IMR-90 (cell line): ENCODE data around the gene ANKLE2.
A peak's percentile ranks its signal among the peaks of the same experiment; 100 is the strongest.

Source experiments
- BHLHE40 ChIP-seq: fragments of 150-350 bp; IDR thresholded peaks from 2 replicates; pipeline ENCODE4 v1.6.1; 2016; ENCODE audit warnings: mild to moderate bottlenecking, low read depth, low read length
- CEBPB ChIP-seq: IDR thresholded peaks from 2 replicates; pipeline ENCODE4 v1.6.1; 2012; ENCODE audit warnings: low read depth, low read length, improper control_type of control experiment
- CHD1 ChIP-seq: IDR thresholded peaks from 2 replicates; pipeline ENCODE4 v1.6.1; 2012; ENCODE audit warnings: low read depth, low read length, improper control_type of control experiment
- ELK1 ChIP-seq: fragments of 150-350 bp; IDR thresholded peaks from 2 replicates; pipeline ENCODE4 v1.6.1; 2016; ENCODE audit warnings: low read depth, mild to moderate bottlenecking, low read length, moderate library complexity, borderline replicate concordance
- FOS ChIP-seq: fragments of 150-350 bp; IDR thresholded peaks from 2 replicates; pipeline ENCODE4 v1.6.1; 2016; ENCODE audit warnings: low read depth, low read length
- MAFK ChIP-seq: IDR thresholded peaks from 2 replicates; pipeline ENCODE4 v1.6.1; 2012; ENCODE audit warnings: low read depth, low read length, improper control_type of control experiment
- MXI1 ChIP-seq: IDR thresholded peaks from 2 replicates; pipeline ENCODE4 v1.6.1; 2012; ENCODE audit warnings: low read depth, mild to moderate bottlenecking, low read length, moderate library complexity, borderline replicate concordance
- POLR2A ChIP-seq: IDR thresholded peaks from 2 replicates; pipeline ENCODE4 v1.6.1; 2012; ENCODE audit warnings: mild to moderate bottlenecking, low read depth, low read length
- RAD21 ChIP-seq: IDR thresholded peaks from 2 replicates; pipeline ENCODE4 v1.6.1; 2012; ENCODE audit warnings: low read length, improper control_type of control experiment
- RCOR1 ChIP-seq: IDR thresholded peaks from 2 replicates; pipeline ENCODE4 v1.6.1; 2012; ENCODE audit warnings: mild to moderate bottlenecking, low read length, improper control_type of control experiment; ENCODE audit not compliant: insufficient replicate concordance
- RFX5 ChIP-seq: IDR thresholded peaks from 2 replicates; pipeline ENCODE4 v1.8.0; 2012; ENCODE audit warnings: low read depth, mild to moderate bottlenecking, low read length, moderate library complexity
- SMC3 ChIP-seq: fragments of 150-350 bp; IDR thresholded peaks from 2 replicates; pipeline ENCODE4 v1.6.1; 2016; ENCODE audit warnings: low read depth, mild to moderate bottlenecking, antibody characterized with exemption, low read length, moderate library complexity
- TF ChIP-seq, protein P1 (sequence below): conservative IDR thresholded peaks from 2 replicates; pipeline ENCODE4 v1.5.1; 2012; ENCODE audit warnings: mild to moderate bottlenecking, low read depth, low read length, improper control_type of control experiment
- TF ChIP-seq, protein P2 (sequence below): fragments of 150-350 bp; IDR thresholded peaks from 2 replicates; pipeline ENCODE4 v1.6.1; 2017; ENCODE audit warnings: mild to moderate bottlenecking, antibody characterized with exemption, low read length, low read depth

- TF ChIP-seq, protein P1, sequence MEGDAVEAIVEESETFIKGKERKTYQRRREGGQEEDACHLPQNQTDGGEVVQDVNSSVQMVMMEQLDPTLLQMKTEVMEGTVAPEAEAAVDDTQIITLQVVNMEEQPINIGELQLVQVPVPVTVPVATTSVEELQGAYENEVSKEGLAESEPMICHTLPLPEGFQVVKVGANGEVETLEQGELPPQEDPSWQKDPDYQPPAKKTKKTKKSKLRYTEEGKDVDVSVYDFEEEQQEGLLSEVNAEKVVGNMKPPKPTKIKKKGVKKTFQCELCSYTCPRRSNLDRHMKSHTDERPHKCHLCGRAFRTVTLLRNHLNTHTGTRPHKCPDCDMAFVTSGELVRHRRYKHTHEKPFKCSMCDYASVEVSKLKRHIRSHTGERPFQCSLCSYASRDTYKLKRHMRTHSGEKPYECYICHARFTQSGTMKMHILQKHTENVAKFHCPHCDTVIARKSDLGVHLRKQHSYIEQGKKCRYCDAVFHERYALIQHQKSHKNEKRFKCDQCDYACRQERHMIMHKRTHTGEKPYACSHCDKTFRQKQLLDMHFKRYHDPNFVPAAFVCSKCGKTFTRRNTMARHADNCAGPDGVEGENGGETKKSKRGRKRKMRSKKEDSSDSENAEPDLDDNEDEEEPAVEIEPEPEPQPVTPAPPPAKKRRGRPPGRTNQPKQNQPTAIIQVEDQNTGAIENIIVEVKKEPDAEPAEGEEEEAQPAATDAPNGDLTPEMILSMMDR, result no peak
- no peak for TF ChIP-seq RCOR1
- TF ChIP-seq CEBPB, result no peak
- TF ChIP-seq POLR2A, result peak; percentile 76
- TF ChIP-seq RAD21, result no peak
- TF ChIP-seq CHD1, result no peak
- TF ChIP-seq FOS, result no peak
- TF ChIP-seq BHLHE40, result no peak
- TF ChIP-seq RFX5, result no peak
- TF ChIP-seq, protein P2, sequence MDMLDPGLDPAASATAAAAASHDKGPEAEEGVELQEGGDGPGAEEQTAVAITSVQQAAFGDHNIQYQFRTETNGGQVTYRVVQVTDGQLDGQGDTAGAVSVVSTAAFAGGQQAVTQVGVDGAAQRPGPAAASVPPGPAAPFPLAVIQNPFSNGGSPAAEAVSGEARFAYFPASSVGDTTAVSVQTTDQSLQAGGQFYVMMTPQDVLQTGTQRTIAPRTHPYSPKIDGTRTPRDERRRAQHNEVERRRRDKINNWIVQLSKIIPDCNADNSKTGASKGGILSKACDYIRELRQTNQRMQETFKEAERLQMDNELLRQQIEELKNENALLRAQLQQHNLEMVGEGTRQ, result no peak
- TF ChIP-seq SMC3, result no peak
- TF ChIP-seq MAFK, result no peak
- peak; percentile 89 for TF ChIP-seq MXI1
- TF ChIP-seq ELK1, result no peak
These were observed 74.1 kb downstream of the ANKLE2 start, which contains the start of the genes POLE and PXMP2 for GRCh38 chr12:132687211-132688164.
